Measurements from ENCODE around the gene NPM1.
A peak's percentile ranks its signal among the peaks of the same experiment; 100 is the strongest.
"Not testable (repeated sequence)": the region's sequence is repeated elsewhere in the genome, so short reads cannot be mapped to it uniquely, and the experiment has no call there.

Gene NPM1, protein sequence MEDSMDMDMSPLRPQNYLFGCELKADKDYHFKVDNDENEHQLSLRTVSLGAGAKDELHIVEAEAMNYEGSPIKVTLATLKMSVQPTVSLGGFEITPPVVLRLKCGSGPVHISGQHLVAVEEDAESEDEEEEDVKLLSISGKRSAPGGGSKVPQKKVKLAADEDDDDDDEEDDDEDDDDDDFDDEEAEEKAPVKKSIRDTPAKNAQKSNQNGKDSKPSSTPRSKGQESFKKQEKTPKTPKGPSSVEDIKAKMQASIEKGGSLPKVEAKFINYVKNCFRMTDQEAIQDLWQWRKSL

DNA sequence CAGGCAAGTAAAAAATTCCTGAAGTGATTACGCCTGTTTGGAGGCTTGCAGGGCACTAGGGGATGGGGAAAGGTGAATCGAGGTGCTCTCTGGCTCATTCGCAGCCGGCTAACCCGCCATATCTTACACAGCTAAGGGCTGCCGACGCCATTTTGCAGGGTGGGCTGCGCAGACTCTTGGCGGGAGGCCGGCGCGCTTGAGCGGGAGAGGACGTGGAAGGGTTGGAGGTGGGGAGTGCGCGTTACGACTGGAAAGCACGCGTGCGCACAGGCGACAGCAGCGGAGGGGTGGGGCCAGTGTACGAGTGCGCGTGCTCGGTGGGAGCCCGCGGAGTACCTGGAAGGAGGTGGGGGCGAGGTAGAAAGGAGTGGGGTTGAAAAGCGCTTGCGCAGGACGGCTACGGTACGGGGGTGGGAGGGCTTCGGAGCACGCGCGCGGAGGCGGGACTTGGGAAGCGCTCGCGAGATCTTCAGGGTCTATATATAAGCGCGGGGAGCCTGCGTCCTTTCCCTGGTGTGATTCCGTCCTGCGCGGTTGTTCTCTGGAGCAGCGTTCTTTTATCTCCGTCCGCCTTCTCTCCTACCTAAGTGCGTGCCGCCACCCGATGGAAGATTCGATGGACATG is at the start of gene NPM1:
Gene NPM1 (plus strand): TSS at position 505 of the 625 bp plus-strand sequence. CDS start 100 bp downstream, at position 605.
- DNase-seq = peak; percentile 96

DNA sequence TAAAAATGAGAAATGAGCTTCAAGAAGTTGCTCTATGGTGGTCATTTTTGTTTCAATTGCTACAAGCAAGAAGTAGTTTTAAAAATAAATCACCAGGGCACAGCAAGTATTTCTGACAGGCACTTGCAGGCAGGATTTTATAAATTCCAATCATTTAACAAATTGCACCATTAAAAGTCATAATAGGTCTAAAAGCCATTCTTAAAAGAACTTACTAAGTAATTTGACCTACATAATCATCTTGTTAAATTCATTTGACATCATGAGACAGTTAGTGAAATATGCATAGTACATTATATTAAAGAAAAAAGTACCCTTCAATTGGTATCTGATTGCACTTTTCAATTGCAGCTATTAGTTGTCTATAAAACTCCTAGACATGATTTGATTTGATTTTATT is 47.6 kb upstream of the NPM1 start:
- DNase-seq = no peak

- no peak for DNase-seq
Measured at GRCh38 chr5:171340491-171340890, 47.2 kb upstream of the NPM1 start.

DNA sequence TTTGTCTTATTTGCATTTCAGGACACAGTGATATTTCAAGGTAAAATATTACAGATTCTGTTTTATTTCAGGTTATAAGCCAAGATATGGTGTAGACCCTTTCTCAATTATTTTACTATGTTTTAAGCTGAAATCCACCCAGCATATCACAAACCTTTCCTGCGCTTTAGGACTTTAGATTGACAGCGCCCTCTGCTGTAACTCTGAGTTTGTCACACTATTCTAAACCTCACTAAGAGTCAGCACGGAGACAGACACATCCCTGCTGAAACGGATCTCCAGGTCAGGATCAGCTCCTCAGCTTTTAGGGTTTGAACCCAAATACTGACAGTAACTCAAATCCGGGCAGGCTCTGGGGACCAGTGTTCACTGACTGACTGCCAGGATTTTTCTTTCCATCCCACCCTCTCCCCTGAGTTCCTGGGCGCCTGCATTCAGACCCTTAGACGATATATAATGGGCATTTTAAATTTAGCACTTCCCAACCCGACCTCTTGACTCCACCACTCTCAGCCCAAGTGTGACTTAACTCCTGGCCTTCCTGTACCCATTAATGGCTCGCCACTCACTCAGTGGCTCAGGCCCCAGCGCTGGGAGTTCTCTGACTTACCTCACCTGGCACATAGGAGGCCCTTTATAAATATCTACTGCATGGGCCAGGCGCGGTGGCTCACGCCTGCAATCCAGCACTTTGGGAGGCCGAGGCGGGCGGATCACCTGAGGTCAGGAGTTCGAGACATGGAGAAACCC is 45.1 kb upstream of the NPM1 start:
- no peak for DNase-seq

DNA sequence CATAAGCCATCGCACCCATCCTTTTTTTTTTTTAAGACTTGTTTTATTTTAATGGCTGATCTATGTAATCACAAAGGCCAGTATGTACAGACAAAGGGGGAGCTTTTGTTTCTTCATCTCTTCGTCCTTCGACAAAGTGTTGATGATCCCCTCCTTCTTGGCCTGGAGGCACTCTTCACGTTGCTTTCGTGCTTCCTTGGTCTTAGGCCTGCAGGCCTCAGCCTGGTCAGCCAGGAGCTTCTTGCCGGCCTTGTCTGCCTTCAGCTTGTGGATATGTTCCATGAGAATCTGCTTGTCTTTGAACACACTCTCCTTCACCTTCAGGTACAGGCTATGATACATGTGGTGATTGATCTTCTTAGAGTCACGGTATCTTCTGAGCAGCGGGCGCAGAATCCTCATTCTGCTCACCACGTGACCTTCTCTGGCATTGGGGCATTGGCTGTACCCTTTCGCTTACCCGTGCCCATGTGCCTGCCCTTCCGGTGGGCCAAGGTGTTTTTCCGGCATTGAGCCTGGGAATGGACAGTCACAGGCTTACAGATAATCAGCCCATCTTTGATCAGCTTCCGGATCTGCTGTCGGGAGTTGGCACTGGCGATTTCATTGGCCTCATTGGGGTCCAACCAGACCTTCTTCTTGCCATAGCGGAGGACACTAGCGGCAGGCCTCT is 42.6 kb upstream of the NPM1 start:
- no peak for DNase-seq

DNA sequence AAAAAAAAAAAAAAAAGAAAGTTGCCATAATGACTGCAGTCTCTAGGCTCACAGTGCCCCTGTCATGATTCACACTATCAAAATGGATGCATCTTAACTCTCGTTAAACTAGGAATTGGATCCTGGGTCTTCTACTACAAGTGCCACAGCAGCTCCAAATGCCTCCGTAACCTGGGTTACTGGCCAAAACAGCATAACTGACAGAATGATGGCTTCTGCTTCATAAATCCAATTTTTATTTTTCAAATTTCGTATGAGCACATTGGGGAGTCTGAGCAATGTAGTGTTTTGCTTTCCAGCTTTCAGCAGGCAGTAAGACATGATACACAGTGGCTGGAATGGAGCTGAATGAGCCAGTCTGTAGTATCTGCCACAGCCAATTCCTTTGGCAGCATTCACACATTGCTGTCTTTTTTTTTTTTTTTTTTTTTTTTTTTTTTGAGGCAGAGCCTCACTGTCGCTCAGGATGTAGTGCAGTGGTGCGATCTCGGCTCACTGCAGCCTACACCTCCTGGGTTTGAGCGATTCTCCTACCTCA is 36.0 kb upstream of the NPM1 start:
- no peak for DNase-seq

- no peak for DNase-seq
Measured at GRCh38 chr5:171355302-171355724, 32.3 kb upstream of the NPM1 start.

DNA sequence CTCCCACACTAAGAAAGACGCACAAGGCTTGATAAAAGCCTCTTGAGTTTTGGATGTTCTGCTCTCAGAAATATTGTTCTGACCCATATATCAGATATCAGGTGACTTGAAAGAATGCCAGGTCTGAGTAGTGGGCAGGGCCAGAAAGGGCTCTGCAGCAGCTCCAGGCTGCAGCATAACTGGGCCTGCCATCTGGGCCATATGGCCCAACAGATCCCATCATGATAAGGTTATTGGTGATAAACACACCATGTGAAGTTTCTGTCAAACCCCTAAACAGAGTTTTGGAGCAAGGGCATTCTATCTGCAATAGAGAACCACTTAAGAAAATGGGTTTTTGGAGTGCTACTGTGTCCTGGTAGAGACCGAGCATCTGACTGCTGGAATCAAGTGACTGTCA is 29.8 kb upstream of the NPM1 start:
- no peak for DNase-seq

- DNase-seq = not testable (repeated sequence)
Measured at GRCh38 chr5:171361151-171361550, 26.5 kb upstream of the NPM1 start.

DNA sequence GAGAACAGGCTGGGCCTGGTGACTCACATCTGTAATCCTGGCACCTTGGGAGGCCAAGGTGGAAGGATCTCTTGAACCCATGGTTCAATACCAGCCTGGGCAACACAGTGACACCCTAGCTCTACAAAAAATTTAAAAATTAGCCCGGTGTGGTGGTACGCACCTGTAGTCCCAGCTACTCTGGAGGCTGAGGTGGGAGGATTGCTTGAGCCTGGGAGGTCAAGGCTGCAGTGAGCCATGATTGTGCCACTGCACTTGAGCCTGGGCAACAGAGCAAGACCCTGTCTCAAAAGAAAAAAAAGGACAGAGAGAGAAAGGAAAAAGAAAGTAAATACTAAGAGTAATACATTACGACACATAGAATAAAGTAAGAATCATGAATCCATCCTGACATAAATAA is 24.4 kb upstream of the NPM1 start:
- not testable (repeated sequence) for DNase-seq

DNA sequence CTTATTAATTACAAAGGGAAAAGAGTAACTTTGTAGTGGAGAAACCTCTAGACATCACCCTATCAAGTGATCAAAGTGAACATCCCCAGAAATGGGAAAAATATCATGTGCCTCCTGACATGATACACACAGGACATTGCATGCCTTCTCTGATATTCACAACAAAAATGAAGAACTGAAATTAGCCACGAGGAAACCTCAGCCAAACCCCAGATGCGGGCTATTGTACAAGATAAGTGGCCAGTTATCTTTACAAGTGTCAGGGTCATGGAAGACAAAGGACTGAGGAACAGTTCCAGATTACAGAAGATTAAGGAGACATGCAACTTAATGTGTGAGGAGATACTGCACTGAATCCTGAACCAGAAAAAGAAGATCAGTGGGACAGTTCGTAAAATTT is 23.8 kb upstream of the NPM1 start:
- no peak for DNase-seq

- no peak for DNase-seq
Measured at GRCh38 chr5:171365351-171365750, 22.3 kb upstream of the NPM1 start.

DNA sequence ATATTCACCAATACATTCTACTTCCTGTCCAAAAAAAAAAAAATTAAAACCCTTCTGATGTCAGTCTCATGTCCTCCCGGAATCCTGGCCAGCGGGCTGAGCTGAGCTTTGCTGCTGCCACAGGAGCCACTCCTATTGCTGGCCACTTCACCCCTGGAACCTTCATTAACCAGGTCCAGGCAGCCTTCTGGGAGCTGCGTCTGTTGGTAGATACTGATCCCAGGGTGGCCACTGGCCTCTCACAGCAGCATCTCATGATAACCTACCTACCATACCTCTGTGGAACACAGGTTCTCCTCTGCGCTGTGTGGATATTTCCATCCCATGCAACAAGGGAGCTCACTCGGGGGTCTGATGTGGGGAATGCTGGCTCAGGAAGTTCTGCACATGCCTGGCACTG is 21.0 kb upstream of the NPM1 start:
- DNase-seq = no peak

- no peak for DNase-seq
Measured at GRCh38 chr5:171367424-171368370, 20.0 kb upstream of the NPM1 start.

DNA sequence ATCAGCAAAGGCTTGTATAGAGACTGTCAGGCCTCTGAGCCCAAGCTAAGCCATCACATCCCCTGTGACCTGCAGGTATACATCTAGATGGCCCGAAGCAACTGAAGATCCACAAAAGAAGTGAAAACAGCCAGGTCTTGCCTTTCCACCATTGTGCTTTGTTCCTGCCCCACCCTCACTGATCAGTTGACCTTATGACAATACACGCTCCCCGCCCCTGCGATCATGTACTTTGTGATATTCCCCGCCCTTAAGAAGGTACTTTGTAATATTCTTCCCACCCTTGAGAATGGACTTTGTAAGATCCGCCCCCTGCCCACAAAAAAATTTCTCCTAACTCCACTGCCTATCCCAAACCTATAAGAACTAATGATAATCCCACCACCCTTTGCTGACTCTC is 18.6 kb upstream of the NPM1 start:
- no peak for DNase-seq

DNA sequence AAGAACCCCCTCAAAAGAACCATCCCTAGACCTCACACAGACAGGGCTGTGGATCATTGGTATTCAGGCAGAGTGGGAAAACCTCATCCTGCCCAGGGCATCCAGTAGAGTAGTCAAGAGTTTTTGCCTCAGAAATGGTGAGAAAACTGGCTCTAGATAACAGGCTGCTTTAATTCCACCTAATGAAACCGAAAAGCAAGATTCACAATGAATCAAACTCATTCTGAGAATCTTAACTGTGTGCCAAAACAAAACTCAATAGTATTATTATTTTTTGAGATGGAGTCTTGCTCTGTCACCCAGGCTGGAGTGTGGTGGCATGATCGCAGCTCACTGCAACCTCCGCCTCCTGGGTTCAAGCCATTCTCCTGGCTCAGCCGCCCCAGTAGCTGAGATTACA is 17.8 kb upstream of the NPM1 start:
- no peak for DNase-seq

GRCh38 chr5:171370881-171371280 is 16.8 kb upstream of the NPM1 start:
- not testable (repeated sequence) for DNase-seq

GRCh38 chr5:171371326-171371725 is 16.3 kb upstream of the NPM1 start:
- DNase-seq = peak; percentile 22

- DNase-seq = no peak
Measured at GRCh38 chr5:171379961-171380360, 7.7 kb upstream of the NPM1 start.

GRCh38 chr5:171384416-171384815 is 3.2 kb upstream of the NPM1 start:
- DNase-seq = not testable (repeated sequence)

- not testable (repeated sequence) for DNase-seq
Measured at GRCh38 chr5:171384999-171385398, 2.6 kb upstream of the NPM1 start.
